Activated CD4-positive, alpha-beta T cell treated with anti-CD3 and anti-CD28 coated beads, Interleukin-2, amount 10 ng/mL, durations not matched to agents 24 days and 14 days (primary cell): ENCODE results near the gene FCER2. TPM values are rescaled to one million over a fixed set of nuclear protein-coding genes. Genes with fewer than 3 reads are reported as not detected.
A peak's percentile ranks its signal among the peaks of the same experiment; 100 is the strongest.

Experiments used
- DNase-seq: peaks from one replicate; pipeline ENCODE4 v3.0.0; 2022
- H3K27ac Mint-ChIP-seq: one replicate; pipeline ENCODE4 v1.8.0; 2022; ENCODE audit warnings: mild to moderate bottlenecking, mixed read lengths
- H3K27me3 Mint-ChIP-seq: one replicate; pipeline ENCODE4 v1.8.0; 2022; ENCODE audit warnings: mixed read lengths
- H3K36me3 Mint-ChIP-seq: one replicate; pipeline ENCODE4 v1.8.0; 2022; ENCODE audit warnings: low read depth, mild to moderate bottlenecking, mixed read lengths
- H3K4me1 Mint-ChIP-seq: one replicate; pipeline ENCODE4 v1.8.0; 2021; ENCODE audit warnings: mixed read lengths
- H3K4me3 Mint-ChIP-seq: one replicate; pipeline ENCODE4 v1.8.0; 2022; ENCODE audit warnings: mild to moderate bottlenecking, moderate library complexity, mixed read lengths
- H3K9me3 Mint-ChIP-seq: one replicate; pipeline ENCODE4 v1.8.0; 2021; ENCODE audit warnings: mixed read lengths
- intact Hi-C: fragments of 100-400 bp; cut with micrococcal nuclease; formaldehyde crosslinking; loops from one replicate; pipeline ENCODE4 v1.15.1; 2023
- total RNA-seq: library from RNA; stranded (reverse); gene quantifications from 2 replicates; pipeline ENCODE4 v1.2.3, GENCODE V29; 2022

The FCER2 gene
- total RNA-seq, 1 donor from 2014 or later = not detected

DNA sequence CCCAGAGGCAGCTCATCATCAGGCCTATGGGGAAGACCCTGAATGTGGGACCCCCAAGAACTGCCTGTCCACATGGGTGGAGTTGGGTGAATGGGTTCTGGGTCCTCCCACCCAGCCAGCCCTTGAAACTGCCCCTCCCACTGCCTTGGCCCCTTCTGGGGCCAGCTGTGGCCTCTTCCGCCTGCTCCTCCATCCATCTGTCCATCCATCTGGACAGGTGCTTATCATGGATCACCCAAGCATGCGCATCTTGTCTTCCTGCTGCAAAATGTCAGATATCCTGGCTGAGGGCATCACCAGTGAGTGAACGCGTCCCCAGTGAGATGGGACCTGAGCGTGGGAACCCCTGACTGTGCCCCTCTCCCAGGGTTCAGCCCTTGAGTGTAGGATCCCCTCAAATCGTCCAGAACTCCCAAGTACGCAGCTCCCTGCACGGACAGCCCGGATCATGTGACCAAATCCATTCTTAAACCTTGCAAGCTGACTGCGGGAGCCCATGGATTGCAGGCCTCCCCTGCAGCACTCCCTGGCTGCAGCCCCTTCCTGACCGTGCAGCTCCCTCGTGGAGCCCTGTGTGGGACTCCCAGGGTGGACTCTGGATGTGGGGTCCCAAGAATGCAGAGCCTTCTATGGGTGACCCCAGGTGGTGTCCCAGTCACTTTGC, 63.0 kb downstream of the FCER2 start:
- no peak for DNase-seq
- Mint-ChIP-seq H3K9me3 (no peaks in the 10 kb centered on the region), H3K27ac (peak overlapping the region; percentile 8), H3K4me1 (peaks cover 25% of the 10 kb centered on the region), H3K36me3 (peaks cover 28% of the 10 kb centered on the region), H3K27me3 (no peaks in the 10 kb centered on the region), H3K4me3 (peak overlapping the region; percentile 55)
- intact Hi-C loops = no loop called here

Other genes with a start within 250 kb of the FCER2 start
- 1.1 and 1.2 TPM in 2 replicates for gene PEX11G, start 213.1 kb downstream of the FCER2 start, total RNA-seq
- gene ZNF358, start 186.0 kb downstream of the FCER2 start, total RNA-seq = 5.1 and 5.7 TPM in 2 replicates
- 13.3 and 13.7 TPM in 2 replicates for gene MCOLN1, start 179.5 kb downstream of the FCER2 start, total RNA-seq
- gene PNPLA6, start 166.4 kb downstream of the FCER2 start, total RNA-seq = 122 and 125 TPM in 2 replicates
- gene CAMSAP3, start 106.3 kb downstream of the FCER2 start, total RNA-seq = 0.09 and 0.69 TPM in 2 replicates
- gene XAB2, start 72.6 kb downstream of the FCER2 start, total RNA-seq = 51.0 and 51.6 TPM in 2 replicates
- 99.2 and 110 TPM in 2 replicates for gene PET100, start 72.3 kb downstream of the FCER2 start, total RNA-seq
- gene PCP2, start 68.4 kb downstream of the FCER2 start, total RNA-seq = 1.3 and 1.5 TPM in 2 replicates
- 83.4 and 84.3 TPM in 2 replicates for gene STXBP2, start 65.0 kb downstream of the FCER2 start, total RNA-seq
- not detected in 2 replicates for gene RETN, start 33.1 kb downstream of the FCER2 start, total RNA-seq
- not detected in 2 replicates for gene MCEMP1, start 25.0 kb downstream of the FCER2 start, total RNA-seq
- 82.9 and 84.1 TPM in 2 replicates for gene TRAPPC5, start 21.3 kb downstream of the FCER2 start, total RNA-seq
- gene CLEC4G, start 30.0 kb upstream of the FCER2 start, total RNA-seq = not detected in 2 replicates
- gene CD209, start 45.4 kb upstream of the FCER2 start, total RNA-seq = not detected in 2 replicates
- gene CLEC4M, start 61.1 kb upstream of the FCER2 start, total RNA-seq = not detected in 2 replicates
- 4.3 and 5.2 TPM in 2 replicates for gene EVI5L, start 128.1 kb upstream of the FCER2 start, total RNA-seq
- 0.21 TPM in 2 replicates for gene PRR36, start 172.3 kb upstream of the FCER2 start, total RNA-seq
- not detected in 2 replicates for gene LRRC8E, start 186.4 kb upstream of the FCER2 start, total RNA-seq
- 46.7 and 47.6 TPM in 2 replicates for gene MAP2K7, start 201.7 kb upstream of the FCER2 start, total RNA-seq
- 5.3 and 8.5 TPM in 2 replicates for gene TGFBR3L, start 212.7 kb upstream of the FCER2 start, total RNA-seq
- 21.8 and 23.2 TPM in 2 replicates for gene SNAPC2, start 218.2 kb upstream of the FCER2 start, total RNA-seq
- 1.8 and 2.0 TPM in 2 replicates for gene CTXN1, start 224.0 kb upstream of the FCER2 start, total RNA-seq
- 110 and 111 TPM in 2 replicates for gene TIMM44, start 241.5 kb upstream of the FCER2 start, total RNA-seq